ENCODE data around the gene ZC2HC1C.

ZC2HC1C gene

GRCh38 chr14:75127903-75128595 lies 58.6 kb downstream of the ZC2HC1C start:
- TF ChIP-seq, protein P1, sequence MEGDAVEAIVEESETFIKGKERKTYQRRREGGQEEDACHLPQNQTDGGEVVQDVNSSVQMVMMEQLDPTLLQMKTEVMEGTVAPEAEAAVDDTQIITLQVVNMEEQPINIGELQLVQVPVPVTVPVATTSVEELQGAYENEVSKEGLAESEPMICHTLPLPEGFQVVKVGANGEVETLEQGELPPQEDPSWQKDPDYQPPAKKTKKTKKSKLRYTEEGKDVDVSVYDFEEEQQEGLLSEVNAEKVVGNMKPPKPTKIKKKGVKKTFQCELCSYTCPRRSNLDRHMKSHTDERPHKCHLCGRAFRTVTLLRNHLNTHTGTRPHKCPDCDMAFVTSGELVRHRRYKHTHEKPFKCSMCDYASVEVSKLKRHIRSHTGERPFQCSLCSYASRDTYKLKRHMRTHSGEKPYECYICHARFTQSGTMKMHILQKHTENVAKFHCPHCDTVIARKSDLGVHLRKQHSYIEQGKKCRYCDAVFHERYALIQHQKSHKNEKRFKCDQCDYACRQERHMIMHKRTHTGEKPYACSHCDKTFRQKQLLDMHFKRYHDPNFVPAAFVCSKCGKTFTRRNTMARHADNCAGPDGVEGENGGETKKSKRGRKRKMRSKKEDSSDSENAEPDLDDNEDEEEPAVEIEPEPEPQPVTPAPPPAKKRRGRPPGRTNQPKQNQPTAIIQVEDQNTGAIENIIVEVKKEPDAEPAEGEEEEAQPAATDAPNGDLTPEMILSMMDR (conservative IDR thresholded peaks at IDR 0.05; ENCODE audit: low read depth, low read length), result no peak
- H3K4me3 ChIP-seq (ENCODE audit: low read length), result peak overlapping the region; percentile 64
- DNase-seq (ENCODE audit: low read depth), result no peak

GRCh38 chr14:75128596-75128990 lies 59.2 kb downstream of the ZC2HC1C start:
- no peak for DNase-seq (ENCODE audit: low read depth)
- TF ChIP-seq, protein P1 (conservative IDR thresholded peaks at IDR 0.05; ENCODE audit: low read depth, low read length), result no peak
- H3K4me3 ChIP-seq (ENCODE audit: low read length), result no peak overlapping the region
